Lower leg skin (tissue), 3 donors: ENCODE data around the gene MAD1L1.

Experiments
- CTCF ChIP-seq, 3 donors: fragments of 450-650 bp; IDR thresholded peaks; one replicate each; pipeline ENCODE4 v1.5.1; 2016; ENCODE audit warnings: antibody characterized with exemption in 3 of 3, mild to moderate bottlenecking in 3 of 3, moderate library complexity in 2 of 3
- POLR2A ChIP-seq, 2 donors: fragments of 450-650 bp; IDR thresholded peaks; one replicate each; pipeline ENCODE4 v1.6.1; 2016 to 2017; ENCODE audit warnings: antibody characterized with exemption in 2 of 2, mild to moderate bottlenecking in 1 of 2, moderate library complexity in 1 of 2

GRCh38 chr7:2248984-2249694 lies 16.4 kb upstream of the MAD1L1 start:
- TF ChIP-seq POLR2A (IDR thresholded peaks at IDR 0.05) (no peak), CTCF (IDR thresholded peaks at IDR 0.05) (no peak)
